ENCODE data around the gene DYRK2.
A peak's percentile ranks its signal among the peaks of the same experiment; 100 is the strongest.
"Not testable (repeated sequence)": the region's sequence is repeated elsewhere in the genome, so short reads cannot be mapped to it uniquely, and the experiment has no call there.

Gene DYRK2

GRCh38 chr12:67672507-67672906, 24.0 kb downstream of the DYRK2 start:
- not testable (repeated sequence) for DNase-seq

- not testable (repeated sequence) for DNase-seq
These were observed 25.0 kb downstream of the DYRK2 start for GRCh38 chr12:67673509-67673908.

GRCh38 chr12:67674417-67674816, 25.9 kb downstream of the DYRK2 start:
- no peak for DNase-seq

- no peak for DNase-seq
These were observed 28.1 kb downstream of the DYRK2 start for GRCh38 chr12:67676624-67677023.

GRCh38 chr12:67677166-67677565, 28.6 kb downstream of the DYRK2 start:
- no peak for DNase-seq

- no peak for DNase-seq
These were observed 32.7 kb downstream of the DYRK2 start for GRCh38 chr12:67681105-67681778.

GRCh38 chr12:67681941-67682620, 33.5 kb downstream of the DYRK2 start:
- no peak for DNase-seq

GRCh38 chr12:67689385-67689784, 40.8 kb downstream of the DYRK2 start:
- peak; percentile 30 for DNase-seq

- no peak for DNase-seq
These were observed 42.1 kb downstream of the DYRK2 start for GRCh38 chr12:67690656-67691055.

GRCh38 chr12:67691220-67691619, 42.7 kb downstream of the DYRK2 start:
- DNase-seq, result no peak

GRCh38 chr12:67692135-67692534, 43.6 kb downstream of the DYRK2 start:
- no peak for DNase-seq

- DNase-seq, result no peak
These were observed 44.4 kb downstream of the DYRK2 start for GRCh38 chr12:67692966-67693365.

GRCh38 chr12:67693894-67694293, 45.3 kb downstream of the DYRK2 start:
- DNase-seq, result no peak

GRCh38 chr12:67694306-67694900, 45.9 kb downstream of the DYRK2 start:
- no peak for DNase-seq

- no peak for DNase-seq
These were observed 47.4 kb downstream of the DYRK2 start for GRCh38 chr12:67695974-67696373.

- no peak for DNase-seq
These were observed 48.9 kb downstream of the DYRK2 start for GRCh38 chr12:67697443-67697842.

GRCh38 chr12:67697967-67698366, 49.4 kb downstream of the DYRK2 start:
- DNase-seq, result no peak

- DNase-seq, result no peak
These were observed 50.4 kb downstream of the DYRK2 start for GRCh38 chr12:67698672-67699581.

- DNase-seq, result no peak
These were observed 52.6 kb downstream of the DYRK2 start for GRCh38 chr12:67701121-67701520.

GRCh38 chr12:67702136-67702535, 53.6 kb downstream of the DYRK2 start:
- no peak for DNase-seq

- no peak for DNase-seq
These were observed 55.5 kb downstream of the DYRK2 start for GRCh38 chr12:67704071-67704470.

- DNase-seq, result no peak
These were observed 57.1 kb downstream of the DYRK2 start for GRCh38 chr12:67705394-67706370.
